HepG2 (cell line): ENCODE data around the gene NYNRIN. TPM values are rescaled to one million over a fixed set of nuclear protein-coding genes. Genes with fewer than 3 reads are reported as not detected.

Source experiments
- ATAD3A ChIP-seq: sonication (generic); formaldehyde crosslinking; IDR thresholded peaks from 2 replicates; pipeline ENCODE4 v1.4.0; 2020; ENCODE audit warnings: missing genetic modification reagents
- CHCHD3 ChIP-seq: sonication (generic); formaldehyde crosslinking; IDR thresholded peaks from 2 replicates; pipeline ENCODE4 v1.8.0; 2022; ENCODE audit warnings: mild to moderate bottlenecking, missing genetic modification reagents, moderate library complexity
- GLI4 ChIP-seq: sonication (generic); formaldehyde crosslinking; IDR thresholded peaks from 2 replicates; pipeline ENCODE4 v1.5.1; 2020; ENCODE audit warnings: missing genetic modification reagents, mild to moderate bottlenecking, moderate library complexity, borderline replicate concordance
- IRF2 ChIP-seq: IDR thresholded peaks from 2 replicates; pipeline ENCODE4 v1.6.1; 2018; ENCODE audit warnings: missing genetic modification reagents, missing compliant biosample characterization
- ISL2 ChIP-seq: sonication (generic); formaldehyde crosslinking; IDR thresholded peaks from 2 replicates; pipeline ENCODE4 v1.5.0; 2020; ENCODE audit warnings: missing genetic modification reagents
- KLF15 ChIP-seq: sonication (generic); formaldehyde crosslinking; IDR thresholded peaks from 2 replicates; pipeline ENCODE4 v1.8.1; 2023; ENCODE audit warnings: borderline replicate concordance, mild to moderate bottlenecking, inconsistent platforms, missing genetic modification reagents, mixed read lengths
- KLF16 ChIP-seq, 2 experiments: sonication (generic) in 1 of 2; formaldehyde crosslinking in 1 of 2; IDR thresholded peaks; 2 replicates each; pipeline versions ENCODE4 v1.6.1 to v1.8.0; 2016 to 2023; ENCODE audit warnings: missing genetic modification reagents in 2 of 2, missing compliant biosample characterization in 1 of 2
- MZF1 ChIP-seq: sonication (generic); formaldehyde crosslinking; IDR thresholded peaks from 2 replicates; pipeline ENCODE4 v1.8.1; 2023; ENCODE audit warnings: mild to moderate bottlenecking, missing genetic modification reagents, borderline replicate concordance
- RORA ChIP-seq: sonication (generic); formaldehyde crosslinking; IDR thresholded peaks from 2 replicates; pipeline ENCODE4 v1.5.0; 2020; ENCODE audit warnings: mild to moderate bottlenecking, missing genetic modification reagents, moderate library complexity
- RXRB ChIP-seq: IDR thresholded peaks from 2 replicates; pipeline ENCODE4 v1.6.1; 2016; ENCODE audit warnings: borderline replicate concordance, missing genetic modification reagents, missing compliant biosample characterization
- SMARCE1 ChIP-seq: fragments of 450-650 bp; IDR thresholded peaks from 2 replicates; pipeline ENCODE4 v1.6.1; 2017; ENCODE audit warnings: borderline replicate concordance
- ZNF256 ChIP-seq: sonication (generic); formaldehyde crosslinking; conservative IDR thresholded peaks from 2 replicates; pipeline ENCODE4 v1.4.0; 2020; ENCODE audit warnings: missing genetic modification reagents
- ZNF354B ChIP-seq: sonication (generic); formaldehyde crosslinking; IDR thresholded peaks from 2 replicates; pipeline ENCODE4 v1.8.0; 2022; ENCODE audit warnings: mild to moderate bottlenecking, missing genetic modification reagents
- ZNF570 ChIP-seq: sonication (generic); formaldehyde crosslinking; IDR thresholded peaks from 2 replicates; pipeline ENCODE4 v1.4.0; 2020; ENCODE audit warnings: mild to moderate bottlenecking, missing genetic modification reagents, borderline replicate concordance
- ZNF672 ChIP-seq: sonication (generic); formaldehyde crosslinking; IDR thresholded peaks from 2 replicates; pipeline ENCODE4 v1.8.1; 2022; ENCODE audit warnings: missing genetic modification reagents
- ZNF839 ChIP-seq: sonication (generic); formaldehyde crosslinking; IDR thresholded peaks from 2 replicates; pipeline ENCODE4 v1.4.0; 2020; ENCODE audit warnings: missing genetic modification reagents, mild to moderate bottlenecking, borderline replicate concordance
- polyA plus RNA-seq, 8 experiments: library from polyadenylated mRNA; depleted of rRNA in 3 of 8; stranded (reverse) in 7 of 8; unstranded in 1 of 8; fragments of >200 nt; fragmentation: Illumina TruSeq in 4 of 8; extraction: Trizol in 4 of 8; gene quantifications; 2 replicates each; pipeline versions ENCODE4 v1.2.1 to v1.2.3, GENCODE V29; 2011 to 2016; ENCODE audit warnings: low read depth in 4 of 8, missing spikeins in 1 of 8, mixed read lengths in 1 of 8; ENCODE audit not compliant: insufficient read depth in 1 of 8
- total RNA-seq, 5 experiments: library from RNA; depleted of rRNA; stranded (reverse); fragments of >200 nt; fragmentation: Illumina TruSeq; extraction: Trizol; gene quantifications; 2 replicates each; pipeline ENCODE4 v1.2.3, GENCODE V29; 2016; ENCODE audit warnings: low read depth in 1 of 5
- TF ChIP-seq, protein P1 (sequence below): sonication (generic); formaldehyde crosslinking; IDR thresholded peaks from 2 replicates; pipeline ENCODE4 v1.5.0; 2020; ENCODE audit warnings: missing genetic modification reagents
- TF ChIP-seq, protein P2 (sequence below): IDR thresholded peaks from 2 replicates; pipeline ENCODE4 v1.6.1; 2016; ENCODE audit warnings: low read depth, control low read depth
- TF ChIP-seq, protein P3 (sequence below): sonication (generic); formaldehyde crosslinking; IDR thresholded peaks from 2 replicates; pipeline ENCODE4 v1.4.0; 2020; ENCODE audit warnings: missing genetic modification reagents
- TF ChIP-seq, protein P4 (sequence below): sonication (generic); formaldehyde crosslinking; conservative IDR thresholded peaks from 2 replicates; pipeline ENCODE4 v1.4.0; 2020; ENCODE audit warnings: missing genetic modification reagents
- TF ChIP-seq, protein P5 (sequence below): sonication (generic); formaldehyde crosslinking; conservative IDR thresholded peaks from 2 replicates; pipeline ENCODE4 v1.4.0; 2020; ENCODE audit warnings: missing genetic modification reagents

Gene NYNRIN
- total and polyA plus RNA-seq, 2 of the 13 experiments (the other 11 are each of a cell fraction or from before 2014, with no cell fraction given) = 0.63 to 1.1 TPM

DNA sequence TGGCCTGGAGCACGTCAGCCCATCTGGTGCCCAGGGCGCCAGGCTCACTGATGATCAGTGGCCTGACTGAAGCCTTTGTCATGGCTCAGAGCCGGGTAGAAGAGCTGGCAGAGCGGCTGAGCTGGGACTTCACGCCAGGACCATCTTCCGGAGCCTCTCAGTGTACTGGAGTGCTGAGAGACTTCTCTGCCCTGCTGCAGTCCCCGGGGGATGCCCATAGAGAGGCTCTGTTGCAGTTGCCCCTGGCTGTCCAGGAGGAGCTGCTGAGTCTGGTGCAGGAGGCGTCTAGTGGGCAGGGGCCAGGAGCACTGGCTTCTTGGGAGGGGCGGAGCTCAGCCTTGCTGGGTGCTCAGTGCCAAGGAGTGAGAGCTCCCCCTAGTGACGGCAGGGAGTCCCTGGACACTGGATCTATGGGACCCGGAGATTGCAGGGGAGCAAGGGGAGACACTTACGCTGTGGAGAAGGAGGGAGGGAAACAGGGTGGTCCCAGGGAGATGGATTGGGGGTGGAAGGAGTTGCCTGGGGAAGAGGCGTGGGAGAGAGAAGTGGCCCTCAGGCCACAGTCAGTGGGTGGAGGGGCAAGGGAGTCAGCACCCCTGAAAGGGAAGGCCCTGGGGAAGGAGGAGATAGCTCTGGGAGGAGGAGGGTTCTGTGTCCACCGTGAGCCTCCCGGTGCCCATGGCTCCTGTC is 32.9 kb downstream of the NYNRIN start (continued):
- TF ChIP-seq KLF16 (CRISPR knock-in tag; IDR thresholded peaks at IDR 0.05) = peak in 1 of 2 experiments; percentile 72; a peak in 1 of 4 replicates
- no peak for TF ChIP-seq ZNF256 (CRISPR knock-in tag)
- no peak for TF ChIP-seq ZNF672
- TF ChIP-seq ATAD3A (CRISPR knock-in tag) = no peak; the same call in 1 of the 2 replicates
- TF ChIP-seq SMARCE1 = no peak
- TF ChIP-seq, protein P1, sequence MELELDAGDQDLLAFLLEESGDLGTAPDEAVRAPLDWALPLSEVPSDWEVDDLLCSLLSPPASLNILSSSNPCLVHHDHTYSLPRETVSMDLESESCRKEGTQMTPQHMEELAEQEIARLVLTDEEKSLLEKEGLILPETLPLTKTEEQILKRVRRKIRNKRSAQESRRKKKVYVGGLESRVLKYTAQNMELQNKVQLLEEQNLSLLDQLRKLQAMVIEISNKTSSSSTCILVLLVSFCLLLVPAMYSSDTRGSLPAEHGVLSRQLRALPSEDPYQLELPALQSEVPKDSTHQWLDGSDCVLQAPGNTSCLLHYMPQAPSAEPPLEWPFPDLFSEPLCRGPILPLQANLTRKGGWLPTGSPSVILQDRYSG = no peak
- no peak for TF ChIP-seq GLI4 (CRISPR knock-in tag)
- TF ChIP-seq ZNF839 (CRISPR knock-in tag) = no peak
- TF ChIP-seq, protein P2, sequence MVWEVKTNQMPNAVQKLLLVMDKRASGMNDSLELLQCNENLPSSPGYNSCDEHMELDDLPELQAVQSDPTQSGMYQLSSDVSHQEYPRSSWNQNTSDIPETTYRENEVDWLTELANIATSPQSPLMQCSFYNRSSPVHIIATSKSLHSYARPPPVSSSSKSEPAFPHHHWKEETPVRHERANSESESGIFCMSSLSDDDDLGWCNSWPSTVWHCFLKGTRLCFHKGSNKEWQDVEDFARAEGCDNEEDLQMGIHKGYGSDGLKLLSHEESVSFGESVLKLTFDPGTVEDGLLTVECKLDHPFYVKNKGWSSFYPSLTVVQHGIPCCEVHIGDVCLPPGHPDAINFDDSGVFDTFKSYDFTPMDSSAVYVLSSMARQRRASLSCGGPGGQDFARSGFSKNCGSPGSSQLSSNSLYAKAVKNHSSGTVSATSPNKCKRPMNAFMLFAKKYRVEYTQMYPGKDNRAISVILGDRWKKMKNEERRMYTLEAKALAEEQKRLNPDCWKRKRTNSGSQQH (CRISPR knock-in tag) = peak; percentile 87; the same call in 1 of the 2 replicates
- TF ChIP-seq, protein P3, sequence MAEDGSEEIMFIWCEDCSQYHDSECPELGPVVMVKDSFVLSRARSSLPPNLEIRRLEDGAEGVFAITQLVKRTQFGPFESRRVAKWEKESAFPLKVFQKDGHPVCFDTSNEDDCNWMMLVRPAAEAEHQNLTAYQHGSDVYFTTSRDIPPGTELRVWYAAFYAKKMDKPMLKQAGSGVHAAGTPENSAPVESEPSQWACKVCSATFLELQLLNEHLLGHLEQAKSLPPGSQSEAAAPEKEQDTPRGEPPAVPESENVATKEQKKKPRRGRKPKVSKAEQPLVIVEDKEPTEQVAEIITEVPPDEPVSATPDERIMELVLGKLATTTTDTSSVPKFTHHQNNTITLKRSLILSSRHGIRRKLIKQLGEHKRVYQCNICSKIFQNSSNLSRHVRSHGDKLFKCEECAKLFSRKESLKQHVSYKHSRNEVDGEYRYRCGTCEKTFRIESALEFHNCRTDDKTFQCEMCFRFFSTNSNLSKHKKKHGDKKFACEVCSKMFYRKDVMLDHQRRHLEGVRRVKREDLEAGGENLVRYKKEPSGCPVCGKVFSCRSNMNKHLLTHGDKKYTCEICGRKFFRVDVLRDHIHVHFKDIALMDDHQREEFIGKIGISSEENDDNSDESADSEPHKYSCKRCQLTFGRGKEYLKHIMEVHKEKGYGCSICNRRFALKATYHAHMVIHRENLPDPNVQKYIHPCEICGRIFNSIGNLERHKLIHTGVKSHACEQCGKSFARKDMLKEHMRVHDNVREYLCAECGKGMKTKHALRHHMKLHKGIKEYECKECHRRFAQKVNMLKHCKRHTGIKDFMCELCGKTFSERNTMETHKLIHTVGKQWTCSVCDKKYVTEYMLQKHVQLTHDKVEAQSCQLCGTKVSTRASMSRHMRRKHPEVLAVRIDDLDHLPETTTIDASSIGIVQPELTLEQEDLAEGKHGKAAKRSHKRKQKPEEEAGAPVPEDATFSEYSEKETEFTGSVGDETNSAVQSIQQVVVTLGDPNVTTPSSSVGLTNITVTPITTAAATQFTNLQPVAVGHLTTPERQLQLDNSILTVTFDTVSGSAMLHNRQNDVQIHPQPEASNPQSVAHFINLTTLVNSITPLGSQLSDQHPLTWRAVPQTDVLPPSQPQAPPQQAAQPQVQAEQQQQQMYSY (CRISPR knock-in tag) = peak; percentile 74; the same call in 1 of the 2 replicates
- 0 out of 2 replicates have a peak, but pooled peaks have one; percentile 39 for TF ChIP-seq ZNF354B (CRISPR knock-in tag)
- TF ChIP-seq ISL2 (CRISPR knock-in tag) = peak; percentile 70; the same call in 1 of the 2 replicates
- TF ChIP-seq IRF2 (CRISPR knock-in tag) = peak; percentile 94
- TF ChIP-seq, protein P4, sequence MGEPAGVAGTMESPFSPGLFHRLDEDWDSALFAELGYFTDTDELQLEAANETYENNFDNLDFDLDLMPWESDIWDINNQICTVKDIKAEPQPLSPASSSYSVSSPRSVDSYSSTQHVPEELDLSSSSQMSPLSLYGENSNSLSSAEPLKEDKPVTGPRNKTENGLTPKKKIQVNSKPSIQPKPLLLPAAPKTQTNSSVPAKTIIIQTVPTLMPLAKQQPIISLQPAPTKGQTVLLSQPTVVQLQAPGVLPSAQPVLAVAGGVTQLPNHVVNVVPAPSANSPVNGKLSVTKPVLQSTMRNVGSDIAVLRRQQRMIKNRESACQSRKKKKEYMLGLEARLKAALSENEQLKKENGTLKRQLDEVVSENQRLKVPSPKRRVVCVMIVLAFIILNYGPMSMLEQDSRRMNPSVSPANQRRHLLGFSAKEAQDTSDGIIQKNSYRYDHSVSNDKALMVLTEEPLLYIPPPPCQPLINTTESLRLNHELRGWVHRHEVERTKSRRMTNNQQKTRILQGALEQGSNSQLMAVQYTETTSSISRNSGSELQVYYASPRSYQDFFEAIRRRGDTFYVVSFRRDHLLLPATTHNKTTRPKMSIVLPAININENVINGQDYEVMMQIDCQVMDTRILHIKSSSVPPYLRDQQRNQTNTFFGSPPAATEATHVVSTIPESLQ (CRISPR knock-in tag) = peak; percentile 83
- TF ChIP-seq RORA (CRISPR knock-in tag) = no peak
- peak; percentile 82 for TF ChIP-seq RXRB
- TF ChIP-seq, protein P5, sequence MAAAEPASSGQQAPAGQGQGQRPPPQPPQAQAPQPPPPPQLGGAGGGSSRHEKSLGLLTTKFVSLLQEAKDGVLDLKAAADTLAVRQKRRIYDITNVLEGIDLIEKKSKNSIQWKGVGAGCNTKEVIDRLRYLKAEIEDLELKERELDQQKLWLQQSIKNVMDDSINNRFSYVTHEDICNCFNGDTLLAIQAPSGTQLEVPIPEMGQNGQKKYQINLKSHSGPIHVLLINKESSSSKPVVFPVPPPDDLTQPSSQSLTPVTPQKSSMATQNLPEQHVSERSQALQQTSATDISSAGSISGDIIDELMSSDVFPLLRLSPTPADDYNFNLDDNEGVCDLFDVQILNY = peak; percentile 8; the same call in 1 of the 2 replicates
- no peak; the same call in 1 of the 2 replicates for TF ChIP-seq CHCHD3
- TF ChIP-seq KLF15 = no peak
- TF ChIP-seq ZNF570 (CRISPR knock-in tag) = no peak
- TF ChIP-seq MZF1 (CRISPR knock-in tag) = no peak
